H1 (cell line): ENCODE results near the gene TAF7L. TPM values are rescaled to one million over a fixed set of nuclear protein-coding genes. Genes with fewer than 3 reads are reported as not detected.

Source experiments
- CBX8 ChIP-seq: fragments of 300-800, 300-1000 bp; sonication (generic); IDR thresholded peaks from 2 replicates; pipeline ENCODE4 v1.7.1; 2016; ENCODE audit warnings: low read depth, low read length, borderline replicate concordance
- CEBPB ChIP-seq: IDR thresholded peaks from 2 replicates; pipeline ENCODE4 v1.6.1; 2012; ENCODE audit warnings: low read depth, low read length
- CHD7 ChIP-seq: fragments of 300-600 bp; sonication (generic); IDR thresholded peaks from 2 replicates; pipeline ENCODE4 v1.7.1; 2012; ENCODE audit warnings: low read length, moderate library complexity, mild to moderate bottlenecking, inconsistent platforms; ENCODE audit not compliant: insufficient replicate concordance
- GABPA ChIP-seq: IDR thresholded peaks from 2 replicates; pipeline ENCODE4 v1.6.1; 2011; ENCODE audit warnings: mild to moderate bottlenecking, low read length, moderate library complexity, borderline replicate concordance; ENCODE audit not compliant: insufficient read depth
- MAFK ChIP-seq: IDR thresholded peaks from 2 replicates; pipeline ENCODE4 v1.6.1; 2012; ENCODE audit warnings: low read depth, mild to moderate bottlenecking, improper control_type of control experiment, low read length
- NANOG ChIP-seq: IDR thresholded peaks from 2 replicates; pipeline ENCODE4 v1.6.1; 2011; ENCODE audit warnings: low read length, low read depth, mild to moderate bottlenecking, inconsistent platforms; ENCODE audit not compliant: insufficient read depth, poor library complexity, severe bottlenecking
- POLR2A ChIP-seq, 2 experiments: IDR thresholded peaks; 1 replicate in 1 of 2; 2 replicates in 1 of 2; pipeline ENCODE4 v1.6.1; 2011; ENCODE audit warnings: low read depth in 2 of 2, low read length in 2 of 2, mild to moderate bottlenecking in 2 of 2; ENCODE audit errors: control extremely low read depth in 1 of 2
- SP1 ChIP-seq: IDR thresholded peaks from 2 replicates; pipeline ENCODE4 v1.6.1; 2011; ENCODE audit warnings: low read depth, low read length
- SP4 ChIP-seq: IDR thresholded peaks from 2 replicates; pipeline ENCODE4 v1.6.1; 2012; ENCODE audit warnings: low read length, inconsistent platforms
- YY1 ChIP-seq: IDR thresholded peaks from 2 replicates; pipeline ENCODE4 v1.6.1; 2011; ENCODE audit warnings: low read depth, mild to moderate bottlenecking, low read length
- polyA plus RNA-seq, 7 experiments: library from polyadenylated mRNA; depleted of rRNA in 3 of 7; stranded (reverse) in 5 of 7; unstranded in 2 of 7; fragments of >200 nt in 5 of 7; fragments of 200-250 nt in 2 of 7; gene quantifications; 1 replicate in 5 of 7; 2 replicates in 1 of 7; 4 replicates in 1 of 7; pipeline versions ENCODE4 v1.2.1 to v1.2.3, GENCODE V29; 2011 to 2013; ENCODE audit warnings: missing spikeins in 2 of 7, mixed read lengths in 2 of 7
- total RNA-seq: library from RNA; stranded (reverse); fragmentation: NEBNext Ultra II Directional; extraction: Animal tissue kit (Norgen Biotek cat#: 25700); gene quantifications from 2 replicates; pipeline ENCODE4 v1.2.1, GENCODE V29; 2021

Gene TAF7L
- total and polyA plus RNA-seq, 2 of the 8 experiments (the other 6 are each of a cell fraction or from before 2014, with no cell fraction given): not detected

DNA sequence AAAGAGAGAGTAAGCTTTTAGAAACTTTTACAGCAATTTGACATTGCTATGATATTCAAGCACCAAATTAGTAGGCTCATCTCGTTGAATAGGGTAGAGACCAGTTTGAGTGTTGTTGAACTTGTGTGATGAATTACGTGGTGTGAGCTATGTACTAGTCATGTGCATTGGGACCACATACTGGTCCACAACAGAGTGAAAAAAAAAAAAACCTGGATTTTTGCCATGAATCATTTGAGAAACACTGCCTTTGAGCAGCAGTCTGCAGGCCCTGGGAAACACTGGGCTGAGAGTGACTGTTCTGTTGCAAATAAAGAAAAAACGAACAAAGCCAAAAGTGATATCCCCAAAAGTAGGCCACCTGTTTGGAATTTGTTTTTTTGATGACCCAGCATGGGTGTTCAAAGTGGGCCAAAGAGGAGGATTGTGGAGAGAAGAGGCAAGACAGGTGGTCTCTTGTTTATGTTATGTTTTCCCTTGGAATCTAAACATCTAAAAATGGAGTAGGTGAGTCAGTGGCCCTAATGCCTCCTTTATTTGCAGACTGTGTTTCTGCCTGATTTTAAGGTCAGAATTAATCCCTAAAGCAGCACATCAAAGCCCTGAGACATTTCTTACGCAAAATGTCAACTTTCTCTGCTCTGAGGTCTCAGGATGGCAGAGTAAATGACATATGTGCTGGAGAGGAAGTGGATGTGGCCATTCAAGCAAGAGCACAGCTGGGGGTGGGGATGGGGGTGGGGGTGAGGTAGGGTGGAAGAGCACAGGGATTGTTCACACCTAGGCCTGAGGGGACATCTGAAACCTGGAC lies 33.5 kb downstream of the TAF7L start (continued):
- no peak for TF ChIP-seq CHD7
- no peak for TF ChIP-seq GABPA
- no peak for TF ChIP-seq SP4
- no peak for TF ChIP-seq CEBPB
- no peak for TF ChIP-seq CBX8
- no peak for TF ChIP-seq YY1
- TF ChIP-seq POLR2A (IDR thresholded peaks at IDR 0.05; ENCODE audit: control extremely low read depth in 1 of 2, low read depth in 2 of 2, low read length in 2 of 2): no peak
- TF ChIP-seq NANOG: no peak
- no peak for TF ChIP-seq SP1
- TF ChIP-seq MAFK: no peak
